Astrocyte (in vitro differentiated cells and primary cell): ENCODE data around the gene DPY19L3. TPM values are rescaled to one million over a fixed set of nuclear protein-coding genes. Genes with fewer than 3 reads are reported as not detected.
A peak's percentile ranks its signal among the peaks of the same experiment; 100 is the strongest.

Experiments used
- DNase-seq: peaks from one replicate; pipeline ENCODE4 v3.0.0-alpha.2; 2010; ENCODE audit warnings: low read depth
- FAIRE-seq: peaks from 2 replicates; lab custom pipeline; 2011; peaks lifted over from hg19 to GRCh38; lab: Jason Lieb, UNC
- H2AFZ ChIP-seq: 2 replicates; pipeline ENCODE4 v1.6.0; 2012; ENCODE audit warnings: low read depth, low read length, inconsistent platforms
- H3K27ac ChIP-seq: 2 replicates; pipeline ENCODE4 v1.5.1; 2011; ENCODE audit warnings: low read depth, low read length, inconsistent platforms
- H3K27me3 ChIP-seq: 2 replicates; pipeline ENCODE4 v1.6.0; 2011; ENCODE audit warnings: low read length, inconsistent platforms; ENCODE audit not compliant: insufficient read depth
- H3K36me3 ChIP-seq: 2 replicates; pipeline ENCODE4 v1.5.1; 2011; ENCODE audit warnings: low read length, inconsistent platforms; ENCODE audit not compliant: insufficient read depth
- H3K4me1 ChIP-seq: 2 replicates; pipeline ENCODE4 v1.5.1; 2011; ENCODE audit warnings: low read length, inconsistent platforms; ENCODE audit not compliant: insufficient read depth
- H3K4me2 ChIP-seq: 2 replicates; pipeline ENCODE4 v1.6.0; 2012; ENCODE audit warnings: low read length, inconsistent platforms
- H3K4me3 ChIP-seq: 2 replicates; pipeline ENCODE4 v1.5.1; 2011; ENCODE audit warnings: low read depth, mild to moderate bottlenecking, low read length, inconsistent platforms; ENCODE audit not compliant: insufficient read depth
- H3K79me2 ChIP-seq: 2 replicates; pipeline ENCODE4 v1.6.0; 2012; ENCODE audit warnings: mild to moderate bottlenecking, low read length, inconsistent platforms; ENCODE audit not compliant: insufficient read depth
- H3K9ac ChIP-seq: 2 replicates; pipeline ENCODE4 v1.6.0; 2012; ENCODE audit warnings: mild to moderate bottlenecking, low read length, inconsistent platforms
- H3K9me3 ChIP-seq: 2 replicates; pipeline ENCODE4 v1.5.1; 2012; ENCODE audit warnings: low read depth, mild to moderate bottlenecking, low read length, inconsistent platforms; ENCODE audit not compliant: insufficient read depth
- H4K20me1 ChIP-seq: 2 replicates; pipeline ENCODE4 v1.6.0; 2012; ENCODE audit warnings: low read length, inconsistent platforms; ENCODE audit not compliant: insufficient read depth
- H3K27ac Mint-ChIP-seq: one replicate; pipeline ENCODE4 v1.8.0; 2021; ENCODE audit warnings: mild to moderate bottlenecking, mixed read lengths; ENCODE audit not compliant: unreplicated experiment
- H3K27me3 Mint-ChIP-seq: one replicate; pipeline ENCODE4 v1.8.0; 2021; ENCODE audit warnings: low read depth, mixed read lengths; ENCODE audit not compliant: unreplicated experiment
- H3K36me3 Mint-ChIP-seq: one replicate; pipeline ENCODE4 v1.8.0; 2021; ENCODE audit warnings: low read depth, mixed read lengths; ENCODE audit not compliant: unreplicated experiment
- H3K4me1 Mint-ChIP-seq: one replicate; pipeline ENCODE4 v1.8.0; 2021; ENCODE audit warnings: low read depth, mixed read lengths; ENCODE audit not compliant: unreplicated experiment
- H3K4me3 Mint-ChIP-seq: one replicate; pipeline ENCODE4 v1.8.0; 2021; ENCODE audit warnings: mild to moderate bottlenecking, moderate library complexity, mixed read lengths; ENCODE audit not compliant: unreplicated experiment
- H3K9me3 Mint-ChIP-seq: one replicate; pipeline ENCODE4 v1.8.0; 2021; ENCODE audit warnings: mild to moderate bottlenecking, mixed read lengths; ENCODE audit not compliant: unreplicated experiment
- EZH2 ChIP-seq: IDR thresholded peaks from 2 replicates; pipeline ENCODE4 v1.6.1; 2012; ENCODE audit warnings: mild to moderate bottlenecking, low read length, inconsistent platforms; ENCODE audit not compliant: insufficient read depth
- total RNA-seq: library from RNA; stranded (reverse); gene quantifications from 2 replicates; pipeline ENCODE4 v1.2.1, GENCODE V29; 2021
- TF ChIP-seq, protein P1 (sequence below): IDR thresholded peaks from 2 replicates; pipeline ENCODE4 v1.5.1; 2011; ENCODE audit warnings: low read depth, mild to moderate bottlenecking, inconsistent platforms, low read length, moderate library complexity; ENCODE audit not compliant: insufficient read depth

Gene DPY19L3
- total RNA-seq, 1 donor from 2014 or later, result 50.9 TPM

DNA sequence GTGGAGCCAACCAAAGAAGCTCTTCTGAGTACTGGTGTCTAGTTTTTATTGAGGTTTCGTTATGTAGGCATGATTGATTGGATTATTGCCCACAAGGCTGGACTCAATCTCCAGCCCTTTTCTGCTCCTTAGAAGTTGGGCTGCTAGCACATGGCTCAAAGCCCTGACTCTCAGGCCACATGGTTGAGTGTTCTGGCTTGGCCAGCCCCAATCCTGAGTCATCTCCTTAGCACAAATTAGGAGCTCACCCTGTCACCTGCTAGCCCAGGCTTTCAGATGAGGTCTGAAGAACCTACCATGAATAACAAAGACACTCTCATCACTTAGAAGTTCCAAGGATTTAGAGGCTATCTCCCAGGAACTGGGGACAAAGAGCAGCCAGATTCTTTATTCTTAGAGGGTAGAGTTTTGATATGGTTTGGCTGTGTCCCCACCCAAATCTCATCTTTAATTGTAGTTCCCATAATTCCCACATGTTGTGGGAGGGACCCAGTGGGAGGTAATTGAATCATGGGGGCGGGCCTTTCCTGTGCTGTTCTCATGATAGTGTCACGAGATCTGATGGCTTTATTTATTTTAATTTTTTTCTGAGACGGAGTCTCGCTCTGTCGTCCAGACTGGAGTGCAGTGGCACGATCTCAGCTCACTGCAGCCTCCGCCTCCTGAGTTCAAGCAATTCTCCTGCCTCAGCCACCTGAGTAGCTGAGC is 11.3 kb downstream of the DPY19L3 start:
- Histone ChIP-seq H3K9me3 (no peaks in the 10 kb centered on the region), H2AFZ (no peak overlapping the region), H3K79me2 (no peaks in the 10 kb centered on the region), H3K4me1 (no peaks in the 10 kb centered on the region), H3K27me3 (no peaks in the 10 kb centered on the region), H4K20me1 (peaks cover 3% of the 10 kb centered on the region), H3K36me3 (peaks cover 16% of the 10 kb centered on the region), H3K4me2 (no peak overlapping the region), H3K9ac (no peak overlapping the region), H3K4me3 (no peak overlapping the region), H3K27ac (no peak overlapping the region)
- FAIRE-seq, result no peak
- Mint-ChIP-seq H3K27me3 (no peaks in the 10 kb centered on the region), H3K4me1 (peaks cover 11% of the 10 kb centered on the region), H3K9me3 (no peaks in the 10 kb centered on the region), H3K36me3 (peaks cover 24% of the 10 kb centered on the region), H3K4me3 (no peak overlapping the region), H3K27ac (no peak overlapping the region)
- DNase-seq, result peak; percentile 16
- no peak for TF ChIP-seq EZH2
- TF ChIP-seq, protein P1, sequence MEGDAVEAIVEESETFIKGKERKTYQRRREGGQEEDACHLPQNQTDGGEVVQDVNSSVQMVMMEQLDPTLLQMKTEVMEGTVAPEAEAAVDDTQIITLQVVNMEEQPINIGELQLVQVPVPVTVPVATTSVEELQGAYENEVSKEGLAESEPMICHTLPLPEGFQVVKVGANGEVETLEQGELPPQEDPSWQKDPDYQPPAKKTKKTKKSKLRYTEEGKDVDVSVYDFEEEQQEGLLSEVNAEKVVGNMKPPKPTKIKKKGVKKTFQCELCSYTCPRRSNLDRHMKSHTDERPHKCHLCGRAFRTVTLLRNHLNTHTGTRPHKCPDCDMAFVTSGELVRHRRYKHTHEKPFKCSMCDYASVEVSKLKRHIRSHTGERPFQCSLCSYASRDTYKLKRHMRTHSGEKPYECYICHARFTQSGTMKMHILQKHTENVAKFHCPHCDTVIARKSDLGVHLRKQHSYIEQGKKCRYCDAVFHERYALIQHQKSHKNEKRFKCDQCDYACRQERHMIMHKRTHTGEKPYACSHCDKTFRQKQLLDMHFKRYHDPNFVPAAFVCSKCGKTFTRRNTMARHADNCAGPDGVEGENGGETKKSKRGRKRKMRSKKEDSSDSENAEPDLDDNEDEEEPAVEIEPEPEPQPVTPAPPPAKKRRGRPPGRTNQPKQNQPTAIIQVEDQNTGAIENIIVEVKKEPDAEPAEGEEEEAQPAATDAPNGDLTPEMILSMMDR, result no peak

DNA sequence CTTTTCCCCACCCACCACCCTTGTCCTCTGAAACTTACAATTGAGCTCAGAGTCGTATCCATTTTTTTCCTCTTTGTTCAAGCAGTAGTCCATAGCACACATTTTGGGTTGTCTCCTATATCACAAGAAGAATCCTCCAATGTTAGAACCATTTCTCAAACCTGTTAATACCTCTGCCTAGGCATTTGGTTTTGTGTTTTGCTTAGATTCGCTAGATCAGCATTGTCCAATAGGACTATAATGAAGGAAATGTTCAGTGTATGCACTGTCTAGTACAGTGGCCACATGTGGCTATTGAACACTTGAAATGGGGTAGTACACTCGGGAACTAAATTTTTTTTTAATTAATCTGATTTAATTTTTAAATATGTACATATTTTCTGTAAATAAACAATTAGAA is 12.6 kb downstream of the DPY19L3 start:
- H3K36me3 ChIP-seq, result peaks cover 16% of the 10 kb centered on the region
- H2AFZ ChIP-seq, result no peak overlapping the region
- H3K4me1 ChIP-seq, result no peaks in the 10 kb centered on the region
- FAIRE-seq (no peak), DNase-seq (no peak)
- no peaks in the 10 kb centered on the region for H3K9me3 ChIP-seq
- no peak overlapping the region for H3K27ac Mint-ChIP-seq
- H3K36me3 Mint-ChIP-seq, result peaks cover 18% of the 10 kb centered on the region
- H4K20me1 ChIP-seq, result peaks cover 3% of the 10 kb centered on the region
- H3K27me3 Mint-ChIP-seq, result no peaks in the 10 kb centered on the region
- no peak overlapping the region for H3K4me3 ChIP-seq
- no peak overlapping the region for H3K9ac ChIP-seq
- no peaks in the 10 kb centered on the region for H3K9me3 Mint-ChIP-seq
- H3K4me2 ChIP-seq, result no peak overlapping the region
- no peaks in the 10 kb centered on the region for H3K79me2 ChIP-seq
- TF ChIP-seq EZH2, result no peak
- TF ChIP-seq, protein P1, result no peak
- H3K27me3 ChIP-seq, result no peaks in the 10 kb centered on the region
- H3K27ac ChIP-seq, result no peak overlapping the region
- no peak overlapping the region for H3K4me3 Mint-ChIP-seq
- H3K4me1 Mint-ChIP-seq, result peaks cover 14% of the 10 kb centered on the region
